SU-DHL-6 (cell line): ENCODE data around the gene LAMA3.

Experiments used
- H2AFZ ChIP-seq: fragments of 200-600 bp; sonication (generic); 2 replicates; pipeline ENCODE4 v1.6.1; 2014; ENCODE audit warnings: low read depth, mild to moderate bottlenecking, moderate library complexity, mixed read lengths, antibody characterized with exemption, low read length; ENCODE audit not compliant: severe bottlenecking
- H3F3A ChIP-seq: fragments of 200-600 bp; shearing (Covaris generic); 2 replicates; pipeline ENCODE4 v1.6.0; 2016; ENCODE audit warnings: antibody characterized with exemption, mild to moderate bottlenecking; ENCODE audit not compliant: insufficient read depth
- H3K27ac ChIP-seq: fragments of 200-600 bp; sonication (generic); 2 replicates; pipeline ENCODE4 v1.5.1; 2016; ENCODE audit warnings: low read depth, mild to moderate bottlenecking, low read length, moderate library complexity, mixed read lengths
- H3K27me3 ChIP-seq: fragments of 200-600 bp; sonication (generic), shearing (Covaris generic); 2 replicates; pipeline ENCODE4 v1.6.0; 2014; ENCODE audit warnings: mild to moderate bottlenecking, low read length
- H3K36me3 ChIP-seq: fragments of 200-600 bp; sonication (generic); 2 replicates; pipeline ENCODE4 v1.6.1; 2014; ENCODE audit warnings: mild to moderate bottlenecking, low read length, mixed read lengths
- H3K4me2 ChIP-seq: fragments of 300-600, 200-600 bp; shearing (Covaris generic), sonication (generic); 2 replicates; pipeline ENCODE4 v1.6.0; 2014; ENCODE audit warnings: low read length, low read depth, mild to moderate bottlenecking; ENCODE audit not compliant: poor library complexity, severe bottlenecking
- H3K4me3 ChIP-seq: fragments of 200-600 bp; sonication (generic); 2 replicates; pipeline ENCODE4 v1.5.1; 2014; ENCODE audit warnings: antibody characterized with exemption, low read length, mild to moderate bottlenecking, mixed read lengths; ENCODE audit not compliant: insufficient read depth, poor library complexity, severe bottlenecking
- H3K79me2 ChIP-seq: fragments of 200-600 bp; sonication (generic); 2 replicates; pipeline ENCODE4 v1.6.1; 2014; ENCODE audit warnings: mild to moderate bottlenecking, low read length, moderate library complexity; ENCODE audit not compliant: insufficient read depth
- H3K9ac ChIP-seq: fragments of 200-600 bp; sonication (generic); 2 replicates; pipeline ENCODE4 v1.7.0; 2014; ENCODE audit warnings: mild to moderate bottlenecking, low read length
- H3K9me2 ChIP-seq: fragments of 200-600 bp; sonication (generic); replicated peaks from 2 replicates; pipeline ENCODE4 v1.6.1; 2014; ENCODE audit warnings: low read length; ENCODE audit not compliant: insufficient read depth
- H3K9me3 ChIP-seq: fragments of 200-600 bp; sonication (generic); 2 replicates; pipeline ENCODE4 v1.6.1; 2014; ENCODE audit warnings: low read length, mixed read lengths; ENCODE audit not compliant: insufficient read depth
- H4K20me1 ChIP-seq: fragments of 200-600 bp; sonication (generic); 2 replicates; pipeline ENCODE4 v1.6.1; 2014; ENCODE audit warnings: low read depth, mild to moderate bottlenecking, antibody characterized with exemption, low read length, moderate library complexity, mixed read lengths
- EZH2phosphoT487 ChIP-seq: fragments of 200-600 bp; sonication (generic), shearing (Covaris generic); conservative IDR thresholded peaks from 2 replicates; pipeline ENCODE4 v1.6.1; 2018; ENCODE audit warnings: mild to moderate bottlenecking, antibody characterized with exemption, low read length, moderate library complexity, mixed read lengths
- TF ChIP-seq, protein P1 (sequence below): fragments of 200-600 bp; sonication (generic); IDR thresholded peaks from one replicate; pipeline ENCODE4 v1.5.1; 2017; ENCODE audit warnings: antibody characterized with exemption, mild to moderate bottlenecking, low read length, moderate library complexity; ENCODE audit not compliant: insufficient read depth, poor library complexity, severe bottlenecking

LAMA3 gene

DNA sequence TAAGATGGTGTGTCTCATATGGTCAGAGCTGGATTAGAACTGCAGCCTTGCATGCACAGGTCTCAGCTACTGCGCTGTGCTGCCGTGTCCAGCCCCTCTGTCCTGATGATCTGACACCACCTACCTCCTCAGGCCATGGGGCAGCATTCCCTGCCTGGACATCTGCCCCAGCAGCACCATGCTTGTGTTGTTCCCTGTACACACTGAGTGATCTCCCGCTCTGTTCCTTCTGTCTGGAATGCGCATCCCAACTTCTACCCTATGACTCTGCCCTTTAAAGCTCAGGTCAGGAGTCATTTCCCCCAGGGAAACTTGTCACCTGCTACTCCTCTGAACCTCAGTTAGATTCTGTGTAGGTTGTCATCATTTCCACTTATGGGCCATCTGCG, 167.9 kb downstream of the LAMA3 start:
- no peak overlapping the region for H3K9ac ChIP-seq
- TF ChIP-seq EZH2phosphoT487, result no peak
- TF ChIP-seq, protein P1, sequence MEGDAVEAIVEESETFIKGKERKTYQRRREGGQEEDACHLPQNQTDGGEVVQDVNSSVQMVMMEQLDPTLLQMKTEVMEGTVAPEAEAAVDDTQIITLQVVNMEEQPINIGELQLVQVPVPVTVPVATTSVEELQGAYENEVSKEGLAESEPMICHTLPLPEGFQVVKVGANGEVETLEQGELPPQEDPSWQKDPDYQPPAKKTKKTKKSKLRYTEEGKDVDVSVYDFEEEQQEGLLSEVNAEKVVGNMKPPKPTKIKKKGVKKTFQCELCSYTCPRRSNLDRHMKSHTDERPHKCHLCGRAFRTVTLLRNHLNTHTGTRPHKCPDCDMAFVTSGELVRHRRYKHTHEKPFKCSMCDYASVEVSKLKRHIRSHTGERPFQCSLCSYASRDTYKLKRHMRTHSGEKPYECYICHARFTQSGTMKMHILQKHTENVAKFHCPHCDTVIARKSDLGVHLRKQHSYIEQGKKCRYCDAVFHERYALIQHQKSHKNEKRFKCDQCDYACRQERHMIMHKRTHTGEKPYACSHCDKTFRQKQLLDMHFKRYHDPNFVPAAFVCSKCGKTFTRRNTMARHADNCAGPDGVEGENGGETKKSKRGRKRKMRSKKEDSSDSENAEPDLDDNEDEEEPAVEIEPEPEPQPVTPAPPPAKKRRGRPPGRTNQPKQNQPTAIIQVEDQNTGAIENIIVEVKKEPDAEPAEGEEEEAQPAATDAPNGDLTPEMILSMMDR, result no peak
- no peaks in the 10 kb centered on the region for H3K9me3 ChIP-seq
- H3K27ac ChIP-seq, result no peak overlapping the region
- no peaks in the 10 kb centered on the region for H3K27me3 ChIP-seq
- no peaks in the 10 kb centered on the region for H4K20me1 ChIP-seq
- no peak overlapping the region for H2AFZ ChIP-seq
- H3K4me3 ChIP-seq, result no peak overlapping the region
- H3K9me2 ChIP-seq, result no peaks in the 10 kb centered on the region
- H3K79me2 ChIP-seq, result no peaks in the 10 kb centered on the region
- no peak overlapping the region for H3K4me2 ChIP-seq
- H3K36me3 ChIP-seq, result no peaks in the 10 kb centered on the region
- H3F3A ChIP-seq, result no peaks in the 10 kb centered on the region

DNA sequence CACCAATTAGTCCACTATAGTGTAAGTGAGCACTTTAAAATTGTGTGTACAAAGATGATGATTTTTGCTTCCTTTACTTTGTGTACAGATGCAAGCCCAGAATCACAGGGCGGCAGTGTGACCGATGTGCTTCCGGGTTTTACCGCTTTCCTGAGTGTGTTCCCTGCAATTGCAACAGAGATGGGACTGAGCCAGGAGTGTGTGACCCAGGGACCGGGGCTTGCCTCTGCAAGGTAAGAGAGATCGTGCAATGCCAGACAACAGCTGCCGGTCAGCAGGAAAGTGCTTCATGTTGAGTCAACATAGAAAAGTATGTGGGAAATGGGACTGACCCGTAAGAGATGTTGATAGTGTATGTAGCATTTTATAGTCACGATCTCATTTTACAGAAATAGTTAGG, 168.5 kb downstream of the LAMA3 start:
- no peak for TF ChIP-seq EZH2phosphoT487
- TF ChIP-seq, protein P1, result no peak
- no peak overlapping the region for H3K4me3 ChIP-seq
- no peak overlapping the region for H2AFZ ChIP-seq
- no peaks in the 10 kb centered on the region for H3K79me2 ChIP-seq
- no peak overlapping the region for H3K9ac ChIP-seq
- no peaks in the 10 kb centered on the region for H3K36me3 ChIP-seq
- H3K27me3 ChIP-seq, result no peaks in the 10 kb centered on the region
- no peaks in the 10 kb centered on the region for H3K9me2 ChIP-seq
- no peak overlapping the region for H3K27ac ChIP-seq
- no peaks in the 10 kb centered on the region for H3F3A ChIP-seq
- no peaks in the 10 kb centered on the region for H4K20me1 ChIP-seq
- no peak overlapping the region for H3K4me2 ChIP-seq
- no peaks in the 10 kb centered on the region for H3K9me3 ChIP-seq

DNA sequence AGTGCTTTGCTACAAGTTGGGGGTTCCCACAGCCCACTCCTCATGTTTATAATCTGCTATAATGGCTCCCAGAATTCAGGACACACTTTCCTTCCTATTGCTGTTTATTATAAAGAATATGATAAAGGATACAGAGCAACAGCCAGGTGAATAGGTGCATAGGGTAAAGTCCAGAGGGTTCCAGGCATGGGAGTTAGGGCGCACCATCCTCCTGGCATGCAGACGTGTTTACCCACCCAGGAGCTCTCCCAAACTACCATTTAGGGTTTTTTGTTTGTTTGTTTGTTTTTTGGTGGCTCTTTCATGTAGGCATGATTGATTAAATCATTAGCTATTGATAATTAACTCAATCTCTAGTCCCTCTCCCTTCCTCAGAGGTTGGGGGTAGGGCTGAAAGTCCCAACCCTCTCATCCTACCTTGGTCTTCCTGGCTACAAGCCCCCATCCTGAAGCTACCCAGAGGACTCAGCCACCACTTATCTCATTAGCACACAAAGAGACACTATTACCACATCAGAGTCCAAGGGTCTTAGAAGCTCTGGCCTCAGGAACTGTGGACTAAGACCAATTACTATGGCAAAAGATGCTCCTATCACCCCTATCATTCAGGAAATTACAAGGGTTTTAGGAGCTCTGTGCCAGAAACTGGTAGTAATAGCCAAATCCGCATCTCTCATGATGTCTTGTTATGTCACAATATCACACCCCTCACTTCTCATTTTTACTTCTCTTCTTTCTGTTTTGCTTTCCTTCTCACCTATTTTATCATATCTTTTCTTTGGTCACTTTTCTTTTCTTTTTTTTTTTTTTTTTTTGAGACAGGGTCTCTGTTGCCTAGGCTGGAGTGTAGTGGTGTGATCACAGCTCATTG, 170.4 kb downstream of the LAMA3 start:
- Histone ChIP-seq H2AFZ (no peak overlapping the region), H3K9me3 (no peaks in the 10 kb centered on the region), H3K27me3 (no peaks in the 10 kb centered on the region), H3K4me3 (no peak overlapping the region), H3K9me2 (no peaks in the 10 kb centered on the region), H4K20me1 (no peaks in the 10 kb centered on the region), H3K27ac (no peak overlapping the region), H3F3A (no peaks in the 10 kb centered on the region), H3K9ac (no peak overlapping the region), H3K79me2 (no peaks in the 10 kb centered on the region), H3K36me3 (no peaks in the 10 kb centered on the region), H3K4me2 (no peak overlapping the region)
- TF ChIP-seq EZH2phosphoT487, result no peak
- TF ChIP-seq, protein P1, result no peak
